GM23248 (cell line): Measurements from ENCODE around the gene PDLIM3. TPM values are rescaled to one million over a fixed set of nuclear protein-coding genes. Genes with fewer than 3 reads are reported as not detected.

Experiments
- DNase-seq: peaks from one replicate; pipeline ENCODE4 v3.0.0-alpha.2; 2015
- H2AFZ ChIP-seq: fragments of 200-600 bp; sonication (generic); 2 replicates; pipeline ENCODE4 v1.6.1; 2016; ENCODE audit warnings: antibody characterized with exemption
- H3F3A ChIP-seq: fragments of 200-600 bp; sonication (generic); 2 replicates; pipeline ENCODE4 v1.6.1; 2016; ENCODE audit warnings: mild to moderate bottlenecking, antibody characterized with exemption, mixed run types; ENCODE audit not compliant: insufficient read depth
- H3K27ac ChIP-seq: fragments of 200-600 bp; sonication (generic); 2 replicates; pipeline ENCODE4 v1.5.1; 2016; ENCODE audit warnings: mild to moderate bottlenecking
- H3K27me3 ChIP-seq: fragments of 200-600 bp; sonication (generic); replicated peaks from 2 replicates; pipeline ENCODE4 v1.6.1; 2016; ENCODE audit warnings: mild to moderate bottlenecking; ENCODE audit not compliant: insufficient read depth
- H3K36me3 ChIP-seq: fragments of 200-600 bp; sonication (generic); 2 replicates; pipeline ENCODE4 v1.6.1; 2016; ENCODE audit warnings: low read depth, mild to moderate bottlenecking
- H3K4me1 ChIP-seq: fragments of 200-600 bp; sonication (generic); 2 replicates; pipeline ENCODE4 v1.6.1; 2016; ENCODE audit warnings: mild to moderate bottlenecking; ENCODE audit not compliant: insufficient read depth
- H3K4me2 ChIP-seq: fragments of 200-600 bp; sonication (generic); one replicate; pipeline ENCODE4 v1.6.1; 2016; ENCODE audit warnings: mild to moderate bottlenecking; ENCODE audit not compliant: unreplicated experiment
- H3K4me3 ChIP-seq: fragments of 200-600 bp; sonication (generic); 2 replicates; pipeline ENCODE4 v1.5.1; 2016; ENCODE audit warnings: mild to moderate bottlenecking
- H3K79me2 ChIP-seq: fragments of 200-600 bp; sonication (generic); 2 replicates; pipeline ENCODE4 v1.6.1; 2016; ENCODE audit warnings: mild to moderate bottlenecking; ENCODE audit not compliant: insufficient read depth
- H3K9ac ChIP-seq: fragments of 200-600 bp; sonication (generic); 2 replicates; pipeline ENCODE4 v1.6.1; 2016; ENCODE audit warnings: mild to moderate bottlenecking
- H3K9me2 ChIP-seq: fragments of 200-600 bp; sonication (generic); 2 replicates; pipeline ENCODE4 v1.6.1; 2016; ENCODE audit warnings: mixed run types, mild to moderate bottlenecking, moderate library complexity; ENCODE audit not compliant: insufficient read depth
- H3K9me3 ChIP-seq: fragments of 200-600 bp; sonication (generic); one replicate; pipeline ENCODE4 v1.6.1; 2017; ENCODE audit warnings: low read depth
- H4K20me1 ChIP-seq: fragments of 200-600 bp; sonication (generic); 2 replicates; pipeline ENCODE4 v1.6.0; 2016; ENCODE audit not compliant: insufficient read depth
- EZH2 ChIP-seq: fragments of 200-600 bp; sonication (generic); IDR thresholded peaks from 2 replicates; pipeline ENCODE4 v1.6.1; 2018; ENCODE audit warnings: antibody characterized with exemption, mild to moderate bottlenecking; ENCODE audit not compliant: insufficient read depth, poor library complexity, severe bottlenecking
- EZH2phosphoT487 ChIP-seq: fragments of 200-600 bp; sonication (generic); IDR thresholded peaks from 2 replicates; pipeline ENCODE4 v1.6.1; 2018; ENCODE audit warnings: antibody characterized with exemption, moderate library complexity, mild to moderate bottlenecking, low read depth; ENCODE audit not compliant: insufficient read depth
- WGBS, 2 experiments: methylation state at CpG; one replicate each; pipeline ENCODE4 v1.1.6; 2015 to 2017; ENCODE audit warnings: low lambda C conversion rate in 2 of 2, low coverage in 1 of 2; ENCODE audit errors: missing lambda C conversion rate in 2 of 2; 5-methylcytosine and 5-hydroxymethylcytosine counted together
- in situ Hi-C: fragments of 300-500 bp; cut with MboI; formaldehyde crosslinking; loops from 2 replicates; pipeline ENCODE4 v1.15.0; 2020
- polyA plus RNA-seq: library from polyadenylated mRNA; unstranded; fragments of >200 nt; fragmentation: Nextera tagmentation; extraction: Ambion mirVana; gene quantifications from 2 replicates; pipeline ENCODE4 v1.2.1, GENCODE V29; 2016
- total RNA-seq: library from RNA; depleted of rRNA; stranded (reverse); fragments of >200 nt; shearing (Covaris generic); gene quantifications from 2 replicates; pipeline ENCODE4 v1.2.3, GENCODE V29; 2014

PDLIM3 gene
- total and polyA plus RNA-seq, 2 experiments from 2014 or later = 0.69 TPM; not detected in 1

GRCh38 chr4:185479507-185479971, 55.8 kb downstream of the PDLIM3 start:
- DNase-seq = no peak
- Histone ChIP-seq H3K4me3 (no peak overlapping the region), H3F3A (no peaks in the 10 kb centered on the region), H3K9me3 (no peaks in the 10 kb centered on the region), H3K36me3 (no peaks in the 10 kb centered on the region), H4K20me1 (no peaks in the 10 kb centered on the region), H3K27me3 (peaks cover 20% of the 10 kb centered on the region), H3K9ac (no peak overlapping the region), H3K79me2 (no peaks in the 10 kb centered on the region), H3K27ac (no peak overlapping the region), H3K4me1 (no peaks in the 10 kb centered on the region), H3K9me2 (no peaks in the 10 kb centered on the region), H3K4me2 (no peak overlapping the region), H2AFZ (no peak overlapping the region)
- TF ChIP-seq EZH2 (no peak), EZH2phosphoT487 (no peak)
- WGBS, 2 experiments = 62 to 74% methylated on average over 1 of the region's 1 CpG
- in situ Hi-C loops = no loop called here

DNA sequence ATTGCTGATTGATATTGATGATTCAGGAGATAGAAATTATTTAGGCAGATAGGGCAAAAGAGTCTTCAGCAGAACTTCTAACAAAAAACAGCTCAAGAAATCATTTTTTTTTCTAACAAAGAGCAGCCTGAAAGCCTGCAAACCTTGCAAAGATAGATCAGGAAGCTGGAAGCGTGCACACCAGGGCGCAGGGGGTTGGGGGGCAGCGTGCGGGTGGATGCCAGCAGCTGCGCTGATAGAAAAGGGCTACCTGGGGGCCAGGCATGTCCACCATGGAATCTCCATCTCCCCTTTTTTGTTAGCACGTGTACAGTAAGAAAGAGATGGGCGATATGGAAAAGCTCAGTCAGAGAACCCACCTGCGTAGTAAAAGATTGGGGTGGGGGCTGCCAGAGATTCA, 62.1 kb downstream of the PDLIM3 start:
- Histone ChIP-seq H2AFZ (no peak overlapping the region), H3K9me2 (no peaks in the 10 kb centered on the region), H3K79me2 (no peaks in the 10 kb centered on the region), H3K4me1 (peaks cover 3% of the 10 kb centered on the region; the same call in 1 of the 2 replicates), H3K27ac (no peak overlapping the region), H3K36me3 (no peaks in the 10 kb centered on the region), H3K4me2 (no peak overlapping the region), H3K27me3 (peaks cover 8% of the 10 kb centered on the region; the same call in 1 of the 2 replicates), H3K9ac (no peak overlapping the region), H4K20me1 (no peaks in the 10 kb centered on the region), H3K4me3 (no peak overlapping the region), H3F3A (0 out of 2 replicates have a peak, but pooled peaks cover 3% of the 10 kb centered on the region), H3K9me3 (no peaks in the 10 kb centered on the region)
- TF ChIP-seq EZH2phosphoT487 (no peak), EZH2 (no peak)
- DNase-seq = no peak
- in situ Hi-C loops = no loop called here
- 96% methylated on average over 8 of the region's 8 CpGs for WGBS, 2 experiments

DNA sequence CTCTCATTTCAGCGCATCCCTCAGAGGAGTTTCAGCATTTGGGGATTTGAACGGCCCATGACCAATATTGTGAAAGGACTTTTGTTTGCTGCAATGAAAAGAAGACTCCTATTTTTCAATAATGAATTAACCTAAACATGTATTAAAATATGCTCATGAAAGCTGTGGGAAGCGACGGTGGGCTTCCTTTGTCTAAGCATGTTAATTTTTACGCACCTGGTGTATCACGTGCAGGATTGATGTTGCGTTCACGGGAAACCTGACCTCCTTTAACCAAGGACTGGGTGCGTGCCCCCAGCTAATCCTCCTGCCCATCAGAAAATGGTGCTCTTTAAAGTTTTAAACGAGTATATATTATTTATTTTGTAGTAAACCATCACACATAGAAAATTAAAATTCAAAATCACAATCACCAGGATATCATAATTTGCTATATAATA, 63.2 kb downstream of the PDLIM3 start:
- Histone ChIP-seq H4K20me1 (no peaks in the 10 kb centered on the region), H2AFZ (peak overlapping the region; percentile 97), H3K27ac (no peak overlapping the region), H3K36me3 (no peaks in the 10 kb centered on the region), H3K9me2 (no peaks in the 10 kb centered on the region), H3K79me2 (no peaks in the 10 kb centered on the region), H3K4me3 (peak overlapping the region; percentile 88), H3K4me1 (peaks cover 10% of the 10 kb centered on the region), H3K4me2 (peak overlapping the region; percentile 79), H3K9ac (peak overlapping the region; percentile 83), H3K9me3 (no peaks in the 10 kb centered on the region), H3F3A (peaks cover 10% of the 10 kb centered on the region), H3K27me3 (peaks cover 8% of the 10 kb centered on the region; the same call in 1 of the 2 replicates)
- in situ Hi-C loops = no loop called here
- WGBS, 2 experiments = 52 to 54% methylated on average over 10 of the region's 10 CpGs
- DNase-seq = no peak
- no peak for TF ChIP-seq EZH2phosphoT487
- TF ChIP-seq EZH2 = no peak

DNA sequence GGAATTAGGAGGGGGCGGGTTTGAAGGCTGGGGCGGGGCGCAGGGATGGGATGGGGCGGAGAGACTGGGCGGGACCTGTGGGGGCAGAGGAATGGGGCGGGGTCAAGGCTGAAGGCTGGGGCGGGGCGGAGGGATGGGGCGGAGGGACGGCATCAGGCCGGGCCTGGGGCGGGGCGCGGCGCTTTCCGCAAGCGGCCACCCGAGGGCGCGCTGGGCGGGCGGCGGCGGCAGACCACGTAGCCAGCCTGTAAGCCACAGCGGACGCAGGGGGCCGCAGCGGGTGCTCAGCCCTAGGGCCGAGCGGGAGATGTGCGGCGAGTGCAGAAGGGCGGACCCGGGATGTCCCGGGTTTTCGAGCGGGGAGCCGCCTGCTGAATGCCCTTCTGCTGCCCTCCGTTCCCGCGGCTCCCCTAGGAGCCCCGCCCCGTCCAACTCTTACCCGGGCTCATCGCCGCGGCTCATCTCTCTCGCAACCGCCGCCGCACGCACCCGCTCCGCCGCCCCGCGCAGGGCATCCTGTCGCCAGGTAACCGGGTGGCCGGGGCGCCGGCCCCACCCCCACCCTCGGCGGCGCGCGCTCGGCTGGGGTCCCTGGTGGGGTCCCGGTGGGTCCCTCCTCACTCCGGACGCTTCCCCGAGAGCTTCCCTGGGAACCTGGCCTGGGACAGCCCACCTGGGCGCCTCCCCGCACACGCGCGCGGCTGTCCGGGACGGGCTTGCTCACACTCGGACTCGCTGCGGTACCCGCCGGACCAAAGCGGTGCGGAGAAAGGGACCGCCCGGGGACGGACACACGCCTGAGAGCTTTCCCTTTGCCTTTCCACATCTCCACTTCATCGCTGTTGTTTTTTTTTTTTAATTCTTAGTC, 63.8 kb downstream of the PDLIM3 start, which contains the start of gene CCDC110:
Gene CCDC110, minus strand, starts transcription at position 499 of the 868 bp plus-strand sequence. Its CDS starts 50 bp downstream, at position 449.
- Histone ChIP-seq H3K27ac (no peak within 1 kb of the TSS), H3K79me2 (no peaks in the 10 kb centered on the region), H3K36me3 (no peaks in the 10 kb centered on the region), H3K9me3 (no peaks in the 10 kb centered on the region), H3F3A (peaks cover 17% of the 10 kb centered on the region), H3K9me2 (no peaks in the 10 kb centered on the region), H3K4me1 (peaks cover 14% of the 10 kb centered on the region), H4K20me1 (no peaks in the 10 kb centered on the region), H3K4me2 (peak within 1 kb of the TSS; percentile 97), H3K27me3 (peaks cover 8% of the 10 kb centered on the region; the same call in 1 of the 2 replicates), H3K9ac (peak within 1 kb of the TSS; percentile 83), H3K4me3 (peak within 1 kb of the TSS; percentile 88), H2AFZ (peak within 1 kb of the TSS; percentile 97)
- in situ Hi-C loops = no loop called here
- 2% methylated on average over 37 to 74 of the region's 93 CpGs for WGBS, 2 experiments
- no peak for TF ChIP-seq EZH2
- no peak for TF ChIP-seq EZH2phosphoT487
- peak; percentile 99 for DNase-seq
